Astrocyte (in vitro differentiated cells and primary cell): ENCODE data around the gene EP300. TPM values are rescaled to one million over a fixed set of nuclear protein-coding genes. Genes with fewer than 3 reads are reported as not detected.
A peak's percentile ranks its signal among the peaks of the same experiment; 100 is the strongest.

ENCODE experiments used
- DNase-seq: peaks from one replicate; pipeline ENCODE4 v3.0.0-alpha.2; 2010; ENCODE audit warnings: low read depth
- FAIRE-seq: peaks from 2 replicates; lab custom pipeline; 2011; peaks lifted over from hg19 to GRCh38; lab: Jason Lieb, UNC
- H2AFZ ChIP-seq: 2 replicates; pipeline ENCODE4 v1.6.0; 2012; ENCODE audit warnings: low read depth, low read length, inconsistent platforms
- H3K27ac ChIP-seq: 2 replicates; pipeline ENCODE4 v1.5.1; 2011; ENCODE audit warnings: low read depth, low read length, inconsistent platforms
- H3K27me3 ChIP-seq: 2 replicates; pipeline ENCODE4 v1.6.0; 2011; ENCODE audit warnings: low read length, inconsistent platforms; ENCODE audit not compliant: insufficient read depth
- H3K36me3 ChIP-seq: 2 replicates; pipeline ENCODE4 v1.5.1; 2011; ENCODE audit warnings: low read length, inconsistent platforms; ENCODE audit not compliant: insufficient read depth
- H3K4me1 ChIP-seq: 2 replicates; pipeline ENCODE4 v1.5.1; 2011; ENCODE audit warnings: low read length, inconsistent platforms; ENCODE audit not compliant: insufficient read depth
- H3K4me2 ChIP-seq: 2 replicates; pipeline ENCODE4 v1.6.0; 2012; ENCODE audit warnings: low read length, inconsistent platforms
- H3K4me3 ChIP-seq: 2 replicates; pipeline ENCODE4 v1.5.1; 2011; ENCODE audit warnings: low read depth, mild to moderate bottlenecking, low read length, inconsistent platforms; ENCODE audit not compliant: insufficient read depth
- H3K79me2 ChIP-seq: 2 replicates; pipeline ENCODE4 v1.6.0; 2012; ENCODE audit warnings: mild to moderate bottlenecking, low read length, inconsistent platforms; ENCODE audit not compliant: insufficient read depth
- H3K9ac ChIP-seq: 2 replicates; pipeline ENCODE4 v1.6.0; 2012; ENCODE audit warnings: mild to moderate bottlenecking, low read length, inconsistent platforms
- H3K9me3 ChIP-seq: 2 replicates; pipeline ENCODE4 v1.5.1; 2012; ENCODE audit warnings: low read depth, mild to moderate bottlenecking, low read length, inconsistent platforms; ENCODE audit not compliant: insufficient read depth
- H4K20me1 ChIP-seq: 2 replicates; pipeline ENCODE4 v1.6.0; 2012; ENCODE audit warnings: low read length, inconsistent platforms; ENCODE audit not compliant: insufficient read depth
- H3K27ac Mint-ChIP-seq: one replicate; pipeline ENCODE4 v1.8.0; 2021; ENCODE audit warnings: mild to moderate bottlenecking, mixed read lengths; ENCODE audit not compliant: unreplicated experiment
- H3K27me3 Mint-ChIP-seq: one replicate; pipeline ENCODE4 v1.8.0; 2021; ENCODE audit warnings: low read depth, mixed read lengths; ENCODE audit not compliant: unreplicated experiment
- H3K36me3 Mint-ChIP-seq: one replicate; pipeline ENCODE4 v1.8.0; 2021; ENCODE audit warnings: low read depth, mixed read lengths; ENCODE audit not compliant: unreplicated experiment
- H3K4me1 Mint-ChIP-seq: one replicate; pipeline ENCODE4 v1.8.0; 2021; ENCODE audit warnings: low read depth, mixed read lengths; ENCODE audit not compliant: unreplicated experiment
- H3K4me3 Mint-ChIP-seq: one replicate; pipeline ENCODE4 v1.8.0; 2021; ENCODE audit warnings: mild to moderate bottlenecking, moderate library complexity, mixed read lengths; ENCODE audit not compliant: unreplicated experiment
- H3K9me3 Mint-ChIP-seq: one replicate; pipeline ENCODE4 v1.8.0; 2021; ENCODE audit warnings: mild to moderate bottlenecking, mixed read lengths; ENCODE audit not compliant: unreplicated experiment
- EZH2 ChIP-seq: IDR thresholded peaks from 2 replicates; pipeline ENCODE4 v1.6.1; 2012; ENCODE audit warnings: mild to moderate bottlenecking, low read length, inconsistent platforms; ENCODE audit not compliant: insufficient read depth
- total RNA-seq: library from RNA; stranded (reverse); gene quantifications from 2 replicates; pipeline ENCODE4 v1.2.1, GENCODE V29; 2021
- TF ChIP-seq, protein P1 (sequence below): IDR thresholded peaks from 2 replicates; pipeline ENCODE4 v1.5.1; 2011; ENCODE audit warnings: low read depth, mild to moderate bottlenecking, inconsistent platforms, low read length, moderate library complexity; ENCODE audit not compliant: insufficient read depth

Gene EP300
- total RNA-seq, 1 donor from 2014 or later: 64.7 TPM

DNA sequence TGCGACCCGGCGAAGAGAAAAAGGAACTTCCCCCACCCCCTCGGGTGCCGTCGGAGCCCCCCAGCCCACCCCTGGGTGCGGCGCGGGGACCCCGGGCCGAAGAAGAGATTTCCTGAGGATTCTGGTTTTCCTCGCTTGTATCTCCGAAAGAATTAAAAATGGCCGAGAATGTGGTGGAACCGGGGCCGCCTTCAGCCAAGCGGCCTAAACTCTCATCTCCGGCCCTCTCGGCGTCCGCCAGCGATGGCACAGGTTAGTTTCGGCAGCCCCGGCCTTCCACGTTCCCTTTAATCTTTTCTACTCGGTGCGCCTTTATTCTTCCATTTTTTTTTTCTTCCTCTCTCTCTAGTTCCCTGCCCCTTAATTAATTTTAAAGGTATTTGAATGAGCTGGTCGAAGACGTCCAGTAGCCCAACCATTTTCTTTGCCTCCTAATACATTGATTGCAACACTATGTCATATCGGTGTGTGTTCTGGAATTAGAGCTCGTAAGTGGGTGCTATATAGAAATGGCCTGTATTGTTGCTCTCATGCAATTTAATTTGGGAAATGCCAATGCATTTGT is 537 bp downstream of the EP300 start:
- DNase-seq (peak; percentile 6), FAIRE-seq (peak; percentile 82)
- H3K4me3 Mint-ChIP-seq: peak overlapping the region; percentile 99
- TF ChIP-seq, protein P1, sequence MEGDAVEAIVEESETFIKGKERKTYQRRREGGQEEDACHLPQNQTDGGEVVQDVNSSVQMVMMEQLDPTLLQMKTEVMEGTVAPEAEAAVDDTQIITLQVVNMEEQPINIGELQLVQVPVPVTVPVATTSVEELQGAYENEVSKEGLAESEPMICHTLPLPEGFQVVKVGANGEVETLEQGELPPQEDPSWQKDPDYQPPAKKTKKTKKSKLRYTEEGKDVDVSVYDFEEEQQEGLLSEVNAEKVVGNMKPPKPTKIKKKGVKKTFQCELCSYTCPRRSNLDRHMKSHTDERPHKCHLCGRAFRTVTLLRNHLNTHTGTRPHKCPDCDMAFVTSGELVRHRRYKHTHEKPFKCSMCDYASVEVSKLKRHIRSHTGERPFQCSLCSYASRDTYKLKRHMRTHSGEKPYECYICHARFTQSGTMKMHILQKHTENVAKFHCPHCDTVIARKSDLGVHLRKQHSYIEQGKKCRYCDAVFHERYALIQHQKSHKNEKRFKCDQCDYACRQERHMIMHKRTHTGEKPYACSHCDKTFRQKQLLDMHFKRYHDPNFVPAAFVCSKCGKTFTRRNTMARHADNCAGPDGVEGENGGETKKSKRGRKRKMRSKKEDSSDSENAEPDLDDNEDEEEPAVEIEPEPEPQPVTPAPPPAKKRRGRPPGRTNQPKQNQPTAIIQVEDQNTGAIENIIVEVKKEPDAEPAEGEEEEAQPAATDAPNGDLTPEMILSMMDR: no peak
- TF ChIP-seq EZH2: no peak
- H3K4me3 ChIP-seq: peak overlapping the region; percentile 99
- H3K4me2 ChIP-seq: peak overlapping the region; percentile 84
- peaks cover 6% of the 10 kb centered on the region for H3K4me1 ChIP-seq
- H3K27ac ChIP-seq: peak overlapping the region; percentile 99
- no peaks in the 10 kb centered on the region for H3K9me3 ChIP-seq
- H3K27me3 ChIP-seq: no peaks in the 10 kb centered on the region
- peaks cover 57% of the 10 kb centered on the region for H3K79me2 ChIP-seq
- H3K36me3 Mint-ChIP-seq: no peaks in the 10 kb centered on the region
- no peaks in the 10 kb centered on the region for H3K9me3 Mint-ChIP-seq
- no peaks in the 10 kb centered on the region for H3K36me3 ChIP-seq
- H3K4me1 Mint-ChIP-seq: peaks cover 12% of the 10 kb centered on the region
- H4K20me1 ChIP-seq: peaks cover 52% of the 10 kb centered on the region
- no peaks in the 10 kb centered on the region for H3K27me3 Mint-ChIP-seq
- peak overlapping the region; percentile 49 for H2AFZ ChIP-seq
- H3K27ac Mint-ChIP-seq: peak overlapping the region; percentile 95
- H3K9ac ChIP-seq: peak overlapping the region; percentile 99

DNA sequence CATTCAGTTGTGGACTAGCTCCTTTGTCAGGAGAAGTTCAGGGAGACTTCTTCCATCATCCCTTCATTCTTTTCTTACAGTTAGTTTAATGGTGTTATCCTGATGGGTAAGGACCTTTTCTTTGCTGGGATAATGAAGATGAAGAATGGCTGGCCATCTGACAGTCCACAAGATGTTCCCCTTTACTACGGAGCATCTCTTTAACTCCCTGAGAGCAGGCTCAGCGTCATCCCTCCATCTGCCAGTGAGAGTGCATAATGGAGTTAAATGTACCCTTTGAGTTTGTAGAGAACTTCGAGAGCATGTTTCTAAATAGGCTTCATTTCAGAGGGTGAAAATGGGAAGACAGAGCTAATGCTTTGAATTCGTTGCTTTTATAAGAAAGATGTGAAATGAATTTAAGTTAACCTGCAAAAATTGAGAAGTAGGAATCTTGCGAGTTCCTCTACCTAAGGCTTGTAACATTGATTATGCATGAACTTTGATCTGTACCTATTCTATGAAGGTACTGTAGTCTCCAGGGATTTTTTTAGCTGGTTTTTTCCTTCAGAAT is 1.7 kb downstream of the EP300 start:
- Mint-ChIP-seq H3K4me3 (peak overlapping the region; percentile 99), H3K4me1 (peaks cover 14% of the 10 kb centered on the region), H3K27me3 (no peaks in the 10 kb centered on the region), H3K9me3 (no peaks in the 10 kb centered on the region), H3K27ac (peak overlapping the region; percentile 22), H3K36me3 (no peaks in the 10 kb centered on the region)
- peak overlapping the region; percentile 84 for H3K4me2 ChIP-seq
- peaks cover 68% of the 10 kb centered on the region for H3K79me2 ChIP-seq
- H4K20me1 ChIP-seq: peaks cover 64% of the 10 kb centered on the region
- no peaks in the 10 kb centered on the region for H3K36me3 ChIP-seq
- DNase-seq: peak; percentile 22
- H3K4me3 ChIP-seq: peak overlapping the region; percentile 99
- peaks cover 6% of the 10 kb centered on the region for H3K4me1 ChIP-seq
- H3K9me3 ChIP-seq: no peaks in the 10 kb centered on the region
- H3K27ac ChIP-seq: no peak overlapping the region
- H2AFZ ChIP-seq: no peak overlapping the region
- TF ChIP-seq EZH2: no peak
- TF ChIP-seq, protein P1: no peak
- FAIRE-seq: no peak
- H3K27me3 ChIP-seq: no peaks in the 10 kb centered on the region
- H3K9ac ChIP-seq: peak overlapping the region; percentile 99

DNA sequence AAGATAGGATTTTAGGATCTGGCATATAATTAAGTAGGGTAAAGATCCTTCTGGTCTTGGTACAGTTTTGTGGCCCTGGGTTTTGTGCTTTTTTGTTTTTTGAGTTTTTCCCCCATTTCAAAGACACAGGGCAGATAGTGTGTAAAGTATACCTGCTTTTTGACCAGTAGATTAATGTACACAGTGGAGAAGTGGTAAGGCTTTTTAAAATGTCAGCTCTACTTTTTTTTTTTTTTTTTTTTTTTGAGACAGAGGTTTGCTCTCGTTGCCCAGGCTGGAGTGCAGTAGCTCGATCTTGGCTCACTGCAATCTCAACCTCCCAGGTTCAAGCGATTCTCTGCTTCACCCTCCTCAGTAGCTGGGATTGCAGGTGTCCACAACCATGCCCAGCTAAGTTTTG is 4.0 kb downstream of the EP300 start:
- Histone ChIP-seq H2AFZ (no peak overlapping the region), H3K9me3 (no peaks in the 10 kb centered on the region), H3K79me2 (peaks cover 91% of the 10 kb centered on the region), H3K4me2 (peak overlapping the region; percentile 84), H3K9ac (no peak overlapping the region), H3K4me1 (peaks cover 6% of the 10 kb centered on the region), H3K36me3 (no peaks in the 10 kb centered on the region), H3K4me3 (no peak overlapping the region), H3K27ac (no peak overlapping the region), H4K20me1 (peaks cover 87% of the 10 kb centered on the region), H3K27me3 (no peaks in the 10 kb centered on the region)
- Mint-ChIP-seq H3K36me3 (peaks cover 5% of the 10 kb centered on the region), H3K9me3 (no peaks in the 10 kb centered on the region), H3K27ac (no peak overlapping the region), H3K4me1 (peaks cover 14% of the 10 kb centered on the region), H3K4me3 (peak overlapping the region; percentile 60), H3K27me3 (no peaks in the 10 kb centered on the region)
- TF ChIP-seq, protein P1: no peak
- TF ChIP-seq EZH2: no peak
- DNase-seq (no peak), FAIRE-seq (no peak)
